Erythroblast (primary cell): ENCODE measurements around the gene PTK7.
"Not testable (repeated sequence)": the region's sequence is repeated elsewhere in the genome, so short reads cannot be mapped to it uniquely, and the experiment has no call there.

Experiments
- GATA1 ChIP-seq: IDR thresholded peaks from 2 replicates; pipeline ENCODE4 v1.6.1; 2011; ENCODE audit warnings: low read depth, mild to moderate bottlenecking, control low read depth, low read length, moderate library complexity
- POLR2A ChIP-seq: IDR thresholded peaks from 2 replicates; pipeline ENCODE4 v1.6.1; 2011; ENCODE audit warnings: mild to moderate bottlenecking, low read length

- not testable (repeated sequence) for TF ChIP-seq POLR2A, GATA1
Measured at GRCh38 chr6:43041475-43041874, 34.6 kb upstream of the PTK7 start.
